Lung microvascular endothelial cell (primary cell): ENCODE results near the gene RPL18A. TPM values are rescaled to one million over a fixed set of nuclear protein-coding genes. Genes with fewer than 3 reads are reported as not detected.
"Not testable (repeated sequence)": the region's sequence is repeated elsewhere in the genome, so short reads cannot be mapped to it uniquely, and the experiment has no call there.

Experiments used
- DNase-seq, 2 donors: peaks; one replicate each; pipeline versions ENCODE4 v3.0.0 to v3.0.0-alpha.2; 2010; ENCODE audit warnings: low read depth in 2 of 2
- total RNA-seq: library from RNA; depleted of rRNA; stranded (reverse); fragments of >200 nt; gene quantifications from 2 replicates; pipeline ENCODE4 v1.2.1, GENCODE V29; 2014

RPL18A gene
- total RNA-seq, 1 donor from 2014 or later = 1,496 TPM

GRCh38 chr19:17866312-17866963 is 6.7 kb downstream of the RPL18A start:
- no peak for DNase-seq

DNA sequence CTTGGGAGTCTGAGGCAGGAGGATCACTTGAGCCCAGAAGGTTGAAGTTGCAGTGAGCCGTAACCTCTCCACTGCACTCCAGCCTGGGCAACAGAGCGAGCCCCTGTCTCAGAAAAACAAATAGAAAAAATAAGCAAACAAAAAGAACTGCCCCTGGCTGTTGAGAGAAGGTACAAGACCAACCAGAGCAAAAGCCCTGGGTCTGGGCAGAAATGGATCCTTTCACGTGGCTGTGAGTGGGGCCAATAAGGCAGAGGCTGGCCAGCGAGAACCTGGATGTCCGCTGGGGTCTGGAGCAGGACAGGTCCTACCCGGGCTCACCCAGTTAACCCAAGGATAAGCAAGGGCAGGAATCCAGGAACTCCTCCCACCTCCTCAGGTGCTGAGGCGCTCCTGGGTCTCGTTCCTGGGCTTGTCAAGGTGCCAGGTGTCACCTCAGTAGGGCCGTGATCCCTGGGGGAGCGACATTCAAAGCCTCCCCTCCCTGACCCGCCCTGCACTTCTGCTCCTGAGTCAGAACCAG is 7.3 kb downstream of the RPL18A start:
- DNase-seq = no peak

GRCh38 chr19:17868669-17869068 is 9.0 kb downstream of the RPL18A start:
- no peak for DNase-seq

- no peak for DNase-seq
Observed at GRCh38 chr19:17869114-17869608, 9.5 kb downstream of the RPL18A start.

DNA sequence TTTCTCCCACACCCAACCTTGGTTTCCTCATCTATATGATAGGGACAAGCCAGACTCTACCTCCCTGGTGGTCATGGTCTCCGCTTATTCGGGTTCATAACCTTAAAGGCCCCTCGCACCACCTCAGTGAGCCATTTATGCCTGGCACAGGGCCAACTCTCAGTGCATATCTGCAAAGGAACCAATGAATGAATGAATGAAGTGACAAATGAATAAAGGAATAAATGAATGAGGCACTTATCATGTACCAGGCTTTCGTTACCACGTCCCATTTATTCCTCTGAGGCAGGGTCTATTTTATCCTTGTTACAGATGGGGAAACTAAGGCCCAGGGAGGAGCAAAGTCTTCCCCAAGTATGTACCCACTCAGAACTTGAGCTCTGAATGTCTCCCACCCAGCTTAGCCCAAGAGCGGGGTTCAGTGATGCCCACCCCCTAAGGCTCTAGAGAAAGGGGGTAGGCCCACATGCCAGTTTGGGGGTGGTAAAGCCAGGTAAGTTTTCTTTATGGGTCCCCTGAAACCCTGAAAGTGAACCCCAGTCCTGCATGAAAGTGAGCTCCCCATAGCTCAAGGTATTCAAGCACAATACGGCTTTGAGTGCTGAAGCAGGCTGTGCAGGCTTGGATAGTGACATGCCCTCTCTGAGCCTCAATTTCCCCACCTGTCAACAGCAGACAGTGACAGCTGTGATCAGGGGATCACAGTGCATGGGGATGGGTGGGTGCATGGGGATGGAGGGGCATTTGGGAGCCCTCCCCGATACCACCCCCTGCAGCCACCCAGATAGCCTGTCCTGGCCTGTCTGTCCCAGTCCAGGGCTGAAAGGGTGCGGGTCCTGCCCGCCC is 11.5 kb downstream of the RPL18A start:
- DNase-seq = no peak

GRCh38 chr19:17871878-17872250 is 12.2 kb downstream of the RPL18A start, which contains the start of gene SLC5A5:
SLC5A5 (plus strand) TSS chr19:17871945; CDS start chr19:17872320, 375 bp downstream.
- no peak for DNase-seq

GRCh38 chr19:17872251-17873001 is 12.7 kb downstream of the RPL18A start:
- DNase-seq = no peak

DNA sequence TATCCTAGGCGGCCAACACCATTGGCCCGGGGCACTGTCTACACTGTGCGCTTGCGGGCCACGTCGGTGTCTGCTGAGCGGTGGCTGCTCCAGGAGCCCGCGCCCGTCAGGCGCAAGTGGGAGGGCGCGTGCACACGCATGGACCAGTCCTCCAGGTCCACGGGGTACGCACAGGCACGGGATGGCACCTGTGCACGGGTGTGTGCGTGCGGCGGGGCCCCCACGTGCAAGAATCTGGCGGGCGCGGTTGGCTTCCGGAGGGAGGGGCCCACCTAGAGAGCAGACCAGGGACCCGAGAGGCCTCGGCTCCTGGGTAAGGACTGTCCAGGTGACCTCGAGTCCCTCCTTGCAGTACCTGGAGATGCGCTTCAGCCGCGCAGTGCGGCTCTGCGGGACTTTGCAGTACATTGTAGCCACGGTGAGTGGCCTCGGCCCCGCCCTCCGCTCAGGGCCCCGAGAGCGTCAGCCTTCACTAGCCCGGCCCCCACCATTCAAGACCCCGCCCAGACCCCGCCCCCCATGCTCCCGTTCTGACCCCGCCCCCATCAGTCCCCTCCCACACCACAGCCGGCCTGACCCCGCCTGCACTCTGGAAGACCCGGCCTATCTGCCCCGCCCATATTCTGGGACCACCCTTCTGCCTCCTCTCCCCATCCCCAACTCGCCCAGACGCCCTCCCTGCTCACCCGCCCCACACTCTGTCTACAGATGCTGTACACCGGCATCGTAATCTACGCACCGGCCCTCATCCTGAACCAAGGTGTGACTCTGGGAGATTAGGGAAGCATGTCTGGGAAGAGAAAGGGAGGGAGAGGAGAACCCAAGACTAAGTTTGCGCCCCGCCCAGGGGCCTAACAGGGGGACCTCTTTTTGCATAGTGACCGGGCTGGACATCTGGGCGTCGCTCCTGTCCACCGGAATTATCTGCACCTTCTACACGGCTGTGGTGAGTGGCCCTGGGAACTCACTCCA is 14.4 kb downstream of the RPL18A start:
- peak in 1 of 2 donors; percentile 28 for DNase-seq

GRCh38 chr19:17874758-17875135 is 15.0 kb downstream of the RPL18A start:
- no peak for DNase-seq

- no peak for DNase-seq
Observed at GRCh38 chr19:17877696-17878095, 18.0 kb downstream of the RPL18A start.

GRCh38 chr19:17879466-17879865 is 19.8 kb downstream of the RPL18A start:
- DNase-seq = no peak

DNA sequence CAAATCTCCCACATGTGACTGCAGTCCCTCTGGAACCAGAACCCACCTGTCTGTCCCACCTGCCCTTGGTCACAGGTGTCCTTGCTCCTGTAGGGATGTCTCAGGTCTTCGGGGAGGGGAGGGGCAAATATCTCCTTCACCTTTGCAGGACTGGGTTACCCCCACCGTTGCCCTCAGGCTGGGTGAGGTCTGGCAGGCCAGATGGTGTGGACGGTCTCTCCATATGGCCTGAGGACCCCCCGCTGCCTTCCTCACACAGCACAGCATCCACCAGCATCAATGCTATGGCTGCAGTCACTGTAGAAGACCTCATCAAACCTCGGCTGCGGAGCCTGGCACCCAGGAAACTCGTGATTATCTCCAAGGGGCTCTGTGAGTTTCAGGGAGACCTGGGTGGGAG is 22.0 kb downstream of the RPL18A start:
- no peak for DNase-seq

GRCh38 chr19:17883627-17884410 is 24.1 kb downstream of the RPL18A start:
- DNase-seq = no peak

DNA sequence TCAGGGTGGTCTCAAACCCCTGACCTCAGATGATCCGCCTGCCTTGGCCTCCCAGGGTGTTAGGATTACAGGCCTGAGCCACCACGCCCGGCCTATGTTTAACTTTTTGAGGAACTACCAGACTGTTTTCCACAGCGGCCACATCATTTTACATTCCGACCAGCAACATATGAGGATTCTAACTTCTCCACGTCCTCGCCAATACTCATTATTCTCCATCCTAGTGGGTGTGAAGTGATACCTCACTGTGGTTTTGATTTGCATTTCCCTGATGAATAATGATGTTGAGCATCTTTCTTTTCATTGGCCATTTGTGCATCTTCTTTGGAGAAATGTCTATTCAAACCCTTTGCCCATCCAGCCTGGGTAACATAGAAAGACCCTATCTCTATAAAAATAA is 26.8 kb downstream of the RPL18A start:
- DNase-seq = no peak

- DNase-seq = not testable (repeated sequence)
Observed at GRCh38 chr19:17887221-17887620, 27.5 kb downstream of the RPL18A start.

DNA sequence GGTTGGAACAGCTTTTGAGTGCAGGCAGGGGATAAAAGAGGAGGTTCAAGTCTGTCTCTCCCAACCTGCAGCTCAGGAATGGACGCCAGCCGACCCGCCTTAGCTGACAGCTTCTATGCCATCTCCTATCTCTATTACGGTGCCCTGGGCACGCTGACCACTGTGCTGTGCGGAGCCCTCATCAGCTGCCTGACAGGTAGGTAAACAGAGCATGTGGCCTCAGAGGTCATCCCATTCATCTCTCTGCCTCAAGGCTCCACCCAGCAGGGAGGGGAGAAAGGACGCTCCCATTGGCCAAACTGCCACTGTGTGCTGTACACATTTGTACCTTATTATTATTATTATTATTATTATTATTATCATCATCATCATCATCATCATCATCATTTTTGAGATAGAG is 28.6 kb downstream of the RPL18A start:
- no peak for DNase-seq

DNA sequence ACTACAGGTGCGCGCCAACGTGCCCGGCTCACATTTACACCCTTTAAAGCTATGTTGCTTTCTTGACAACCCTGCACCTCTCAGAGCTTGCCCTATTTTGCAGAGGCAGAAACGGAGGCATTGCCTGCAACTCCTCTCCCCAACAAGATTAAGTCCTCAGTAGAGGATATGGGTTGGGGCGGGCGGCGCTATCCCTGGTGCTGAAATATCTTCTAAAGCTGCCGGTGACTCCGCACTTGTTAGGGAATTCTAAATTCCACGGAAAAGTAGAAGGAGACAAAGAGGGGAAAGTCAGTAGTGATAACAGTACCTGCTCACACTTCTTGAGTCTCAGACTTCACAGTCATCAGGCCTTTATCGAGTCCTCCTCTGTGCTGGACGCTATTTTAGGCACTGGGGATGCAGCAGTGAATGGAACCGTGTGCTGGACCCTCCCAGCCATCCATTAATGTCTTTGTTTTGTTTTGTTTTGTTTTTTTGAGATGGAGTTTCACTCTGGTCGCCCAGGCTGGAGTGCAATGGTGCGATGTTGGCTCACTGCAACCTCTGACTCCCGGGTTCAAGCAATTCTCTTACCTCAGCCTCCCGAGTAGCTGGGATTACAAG is 30.0 kb downstream of the RPL18A start:
- DNase-seq = peak; percentile 57 to 60

DNA sequence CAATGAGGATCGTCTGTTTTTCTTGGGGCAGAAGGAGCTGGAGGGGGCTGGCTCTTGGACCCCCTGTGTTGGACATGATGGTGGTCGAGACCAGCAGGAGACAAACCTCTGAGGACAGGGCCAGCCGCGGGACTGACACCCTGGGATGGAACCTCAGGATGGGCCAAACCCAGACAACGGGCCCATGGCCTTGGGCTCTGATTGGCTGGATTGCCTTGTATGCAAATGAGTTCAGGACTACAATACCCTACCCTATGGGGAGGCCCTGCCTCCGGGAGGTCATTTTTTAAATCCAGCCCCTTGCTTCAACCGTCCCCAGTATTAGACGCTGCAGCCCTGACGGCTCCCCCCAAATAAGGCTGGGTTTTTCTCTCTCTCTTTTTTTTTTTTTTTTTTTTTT is 34.1 kb downstream of the RPL18A start:
- no peak for DNase-seq

GRCh38 chr19:17902701-17903100 is 43.0 kb downstream of the RPL18A start:
- DNase-seq = peak in 1 of 2 donors; percentile 34
